Endothelial cell of umbilical vein (primary cell): ENCODE measurements around the gene GPRC5D. TPM values are rescaled to one million over a fixed set of nuclear protein-coding genes. Genes with fewer than 3 reads are reported as not detected.

Source experiments
- BruUV-seq: library from RNA; stranded (reverse); fragments of 400-500 nt; replicated peaks from 2 replicates; lab custom pipeline; 2021; lab: Mats Ljungman, UMichigan
- CTCF ChIA-PET: fragments of 300-600, 350-600 bp; sonication (Branson Sonifier 250); formaldehyde crosslinking; loops from one replicate; lab custom pipeline; 2021; ENCODE audit warnings: antibody characterized with exemption, inconsistent platforms; lab: Charles Lee
- POLR2A ChIA-PET: fragments of 300-600, 350-600 bp; sonication (Branson Sonifier 250); formaldehyde crosslinking; loops from one replicate; lab custom pipeline; 2021; ENCODE audit warnings: antibody characterized with exemption, inconsistent platforms; lab: Charles Lee
- DNase-seq: peaks from one replicate; pipeline ENCODE4 v3.0.0-alpha.2; 2011; ENCODE audit warnings: low read depth, low spot score
- FAIRE-seq: peaks from 2 replicates; lab custom pipeline; 2011; peaks lifted over from hg19 to GRCh38; lab: Jason Lieb, UNC
- H2AFZ ChIP-seq: 2 replicates; pipeline ENCODE4 v1.6.0; 2012; ENCODE audit warnings: low read depth, low read length, control low read depth, inconsistent platforms
- H3K27ac ChIP-seq: 2 replicates; pipeline ENCODE4 v1.5.1; 2011; ENCODE audit warnings: low read depth, mild to moderate bottlenecking, control low read depth, low read length, moderate library complexity; ENCODE audit not compliant: insufficient read depth
- H3K27me3 ChIP-seq, 2 experiments: 2 replicates each; pipeline versions ENCODE4 v1.6.0 to v1.6.1; 2011; ENCODE audit warnings: low read length in 2 of 2, mixed read lengths in 1 of 2; ENCODE audit not compliant: control insufficient read depth in 2 of 2, insufficient read depth in 2 of 2
- H3K36me3 ChIP-seq, 2 experiments: 2 replicates in 1 of 2; 3 replicates in 1 of 2; pipeline ENCODE4 v1.5.1; 2011; ENCODE audit warnings: low read length in 2 of 2, mild to moderate bottlenecking in 1 of 2, moderate library complexity in 1 of 2; ENCODE audit not compliant: control insufficient read depth in 2 of 2, insufficient read depth in 2 of 2; ENCODE audit errors: extremely low read depth in 1 of 2
- H3K4me1 ChIP-seq: 3 replicates; pipeline ENCODE4 v1.5.1; 2011; ENCODE audit warnings: mild to moderate bottlenecking, low read length; ENCODE audit not compliant: control insufficient read depth, insufficient read depth; ENCODE audit errors: extremely low read depth
- H3K4me2 ChIP-seq: 2 replicates; pipeline ENCODE4 v1.6.1; 2011; ENCODE audit warnings: low read length, control low read depth, mixed read lengths; ENCODE audit not compliant: insufficient read depth
- H3K4me3 ChIP-seq, 3 experiments: fragments of 200-600 bp in 1 of 3; sonication (generic), shearing (Covaris generic) in 1 of 3; replicated peaks in 1 of 3; 2 replicates each; pipeline ENCODE4 v1.5.1; 2011 to 2016; ENCODE audit warnings: control low read depth in 3 of 3, low read length in 3 of 3, mild to moderate bottlenecking in 2 of 3, inconsistent platforms in 1 of 3, low read depth in 1 of 3, moderate library complexity in 1 of 3; ENCODE audit not compliant: insufficient read depth in 1 of 3
- H3K79me2 ChIP-seq: 2 replicates; pipeline ENCODE4 v1.6.0; 2012; ENCODE audit warnings: low read length, inconsistent platforms; ENCODE audit not compliant: control insufficient read depth, insufficient read depth
- H3K9ac ChIP-seq: replicated peaks from 2 replicates; pipeline ENCODE3; 2011; ENCODE audit warnings: low read length, control low read depth; ENCODE audit not compliant: insufficient read depth; ENCODE audit errors: extremely low read depth
- H3K9me1 ChIP-seq: replicated peaks from 3 replicates; pipeline ENCODE4 v1.6.0; 2011; ENCODE audit warnings: mild to moderate bottlenecking, low read length; ENCODE audit not compliant: control insufficient read depth, insufficient read depth; ENCODE audit errors: extremely low read depth
- H3K9me3 ChIP-seq: replicated peaks from 2 replicates; pipeline ENCODE4 v1.5.1; 2012; ENCODE audit warnings: low read length, inconsistent platforms; ENCODE audit not compliant: control insufficient read depth, insufficient read depth
- H4K20me1 ChIP-seq: replicated peaks from 2 replicates; pipeline ENCODE3; 2011; ENCODE audit warnings: mild to moderate bottlenecking, low read length; ENCODE audit not compliant: control insufficient read depth, insufficient read depth; ENCODE audit errors: extremely low read depth
- EZH2 ChIP-seq: IDR thresholded peaks from 2 replicates; pipeline ENCODE4 v1.6.1; 2012; ENCODE audit warnings: borderline replicate concordance, low read depth, mild to moderate bottlenecking, moderate library complexity, low read length, inconsistent platforms; ENCODE audit not compliant: severe bottlenecking
- FOS ChIP-seq: IDR thresholded peaks from 2 replicates; pipeline ENCODE4 v1.6.1; 2011; ENCODE audit warnings: mild to moderate bottlenecking, low read length, moderate library complexity, borderline replicate concordance; ENCODE audit not compliant: insufficient read depth
- GATA2 ChIP-seq: IDR thresholded peaks from 2 replicates; pipeline ENCODE4 v1.7.0; 2011; ENCODE audit warnings: low read depth, mild to moderate bottlenecking, moderate library complexity, mixed read lengths, low read length; ENCODE audit not compliant: insufficient read length, insufficient read depth
- JUN ChIP-seq: IDR thresholded peaks from 2 replicates; pipeline ENCODE4 v1.6.1; 2011; ENCODE audit warnings: borderline replicate concordance, low read depth; ENCODE audit not compliant: insufficient read length, insufficient read depth
- MYC ChIP-seq: IDR thresholded peaks from one replicate; pipeline ENCODE4 v1.6.1; 2011; ENCODE audit warnings: mild to moderate bottlenecking, low read depth, low read length
- POLR2A ChIP-seq: IDR thresholded peaks from 2 replicates; pipeline ENCODE4 v1.6.1; 2012; ENCODE audit warnings: low read depth, mild to moderate bottlenecking, control low read depth, low read length
- POLR2AphosphoS5 ChIP-seq: IDR thresholded peaks from 2 replicates; pipeline ENCODE4 v1.6.1; 2012; ENCODE audit warnings: low read depth, mild to moderate bottlenecking, control low read depth, low read length, moderate library complexity; ENCODE audit not compliant: insufficient read depth
- dilution Hi-C: fragments of 300-500 bp; cut with MboI; formaldehyde crosslinking; loops from one replicate; pipeline ENCODE4 v1.15.0; 2019; ENCODE audit warnings: low sequenced_read_pairs; ENCODE audit not compliant: extremely low pct_ligation_motif_present
- intact Hi-C: fragments of 100-400 bp; cut with micrococcal nuclease; formaldehyde crosslinking; loops from one replicate; pipeline ENCODE4 v1.10.0; 2022
- polyA plus RNA-seq, 4 experiments: library from polyadenylated mRNA; depleted of rRNA in 3 of 4; stranded (reverse) in 3 of 4; unstranded in 1 of 4; fragments of >200 nt; gene quantifications; 2 replicates each; pipeline versions ENCODE4 v1.2.1 to v1.2.3, GENCODE V29; 2011 to 2012; ENCODE audit warnings: missing spikeins in 1 of 4
- total RNA-seq: library from RNA; stranded (reverse); gene quantifications from 2 replicates; pipeline ENCODE4 v1.2.3, GENCODE V29; 2021
- TF ChIP-seq, protein P1 (sequence below): IDR thresholded peaks from 2 replicates; pipeline ENCODE4 v1.6.1; 2011; ENCODE audit not compliant: insufficient read depth, insufficient read length
- TF ChIP-seq, protein P2 (sequence below), 2 donors: IDR thresholded peaks; 1 replicate in 1 of 2; 2 replicates in 1 of 2; pipeline ENCODE4 v1.5.1; 2011; ENCODE audit warnings: low read length in 2 of 2, mild to moderate bottlenecking in 2 of 2, moderate library complexity in 2 of 2, control low read depth in 1 of 2, inconsistent platforms in 1 of 2, low read depth in 1 of 2; ENCODE audit not compliant: insufficient read depth in 1 of 2; ENCODE audit errors: extremely low read depth in 1 of 2

GPRC5D gene
- total and polyA plus RNA-seq, 2 donors (not counting 3 experiments of a cell fraction or from before 2014, with no cell fraction given): not detected

- BruUV-seq: no TSS peak
- no peaks in the 10 kb centered on the region for H4K20me1 ChIP-seq
- H3K4me3 ChIP-seq: no peak overlapping the region
- ChIA-PET CTCF (no interaction called here), POLR2A (no interaction called here)
- FAIRE-seq (no peak), DNase-seq (no peak)
- H3K4me1 ChIP-seq: peaks cover 5% of the 10 kb centered on the region
- intact Hi-C loops: no loop called here
- no peak overlapping the region for H3K4me2 ChIP-seq
- H3K9me3 ChIP-seq: no peaks in the 10 kb centered on the region
- H3K79me2 ChIP-seq: no peaks in the 10 kb centered on the region
- H2AFZ ChIP-seq: no peak overlapping the region
- no peaks in the 10 kb centered on the region for H3K27me3 ChIP-seq
- no peaks in the 10 kb centered on the region for H3K36me3 ChIP-seq
- H3K9ac ChIP-seq: no peak overlapping the region
- no peak for TF ChIP-seq POLR2A
- no peak for TF ChIP-seq EZH2
- TF ChIP-seq MYC: no peak
- no peak for TF ChIP-seq POLR2AphosphoS5
- no peak for TF ChIP-seq GATA2
- TF ChIP-seq, protein P1, sequence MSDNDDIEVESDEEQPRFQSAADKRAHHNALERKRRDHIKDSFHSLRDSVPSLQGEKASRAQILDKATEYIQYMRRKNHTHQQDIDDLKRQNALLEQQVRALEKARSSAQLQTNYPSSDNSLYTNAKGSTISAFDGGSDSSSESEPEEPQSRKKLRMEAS: no peak
- TF ChIP-seq JUN: no peak
- TF ChIP-seq FOS: no peak
- TF ChIP-seq, protein P2, sequence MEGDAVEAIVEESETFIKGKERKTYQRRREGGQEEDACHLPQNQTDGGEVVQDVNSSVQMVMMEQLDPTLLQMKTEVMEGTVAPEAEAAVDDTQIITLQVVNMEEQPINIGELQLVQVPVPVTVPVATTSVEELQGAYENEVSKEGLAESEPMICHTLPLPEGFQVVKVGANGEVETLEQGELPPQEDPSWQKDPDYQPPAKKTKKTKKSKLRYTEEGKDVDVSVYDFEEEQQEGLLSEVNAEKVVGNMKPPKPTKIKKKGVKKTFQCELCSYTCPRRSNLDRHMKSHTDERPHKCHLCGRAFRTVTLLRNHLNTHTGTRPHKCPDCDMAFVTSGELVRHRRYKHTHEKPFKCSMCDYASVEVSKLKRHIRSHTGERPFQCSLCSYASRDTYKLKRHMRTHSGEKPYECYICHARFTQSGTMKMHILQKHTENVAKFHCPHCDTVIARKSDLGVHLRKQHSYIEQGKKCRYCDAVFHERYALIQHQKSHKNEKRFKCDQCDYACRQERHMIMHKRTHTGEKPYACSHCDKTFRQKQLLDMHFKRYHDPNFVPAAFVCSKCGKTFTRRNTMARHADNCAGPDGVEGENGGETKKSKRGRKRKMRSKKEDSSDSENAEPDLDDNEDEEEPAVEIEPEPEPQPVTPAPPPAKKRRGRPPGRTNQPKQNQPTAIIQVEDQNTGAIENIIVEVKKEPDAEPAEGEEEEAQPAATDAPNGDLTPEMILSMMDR (IDR thresholded peaks at IDR 0.05; ENCODE audit: extremely low read depth in 1 of 2, insufficient read depth in 1 of 2, low read depth in 1 of 2, low read length in 2 of 2): no peak
- no peaks in the 10 kb centered on the region for H3K9me1 ChIP-seq
- no peak overlapping the region for H3K27ac ChIP-seq
- dilution Hi-C loops: no loop called here
These were observed 26.6 kb downstream of the GPRC5D start for GRCh38 chr12:12925388-12925787.
